Thoracic aorta (tissue), 2 donors: ENCODE results near the gene ANAPC5. TPM values are rescaled to one million over a fixed set of nuclear protein-coding genes. Genes with fewer than 3 reads are reported as not detected.
"Not testable (repeated sequence)": the region's sequence is repeated elsewhere in the genome, so short reads cannot be mapped to it uniquely, and the experiment has no call there.

Experiments
- ATAC-seq: fragments of 150-250 bp; one replicate; pipeline ENCODE4 v1.8.0; 2017; ENCODE audit warnings: low read depth; ENCODE audit not compliant: insufficient number of reproducible peaks, low FRiP score
- DNase-seq: peaks from one replicate; pipeline ENCODE4 v3.0.0-alpha.2; 2020; ENCODE audit warnings: low spot score
- H3K27ac ChIP-seq, 2 donors: fragments of 200-600 bp; sonication (generic); 1 replicate in 1 of 2; 2 replicates in 1 of 2; pipeline ENCODE4 v1.5.1; 2016; ENCODE audit warnings: mild to moderate bottlenecking in 2 of 2, moderate library complexity in 2 of 2
- H3K27me3 ChIP-seq: fragments of 200-600 bp; sonication (generic); replicated peaks from 2 replicates; pipeline ENCODE4 v1.6.0; 2016; ENCODE audit warnings: mild to moderate bottlenecking; ENCODE audit not compliant: insufficient read depth
- H3K36me3 ChIP-seq: fragments of 200-600 bp; sonication (generic); one replicate; pipeline ENCODE4 v1.5.1; 2016
- H3K4me1 ChIP-seq, 2 donors: fragments of 200-600 bp; sonication (generic); 1 replicate in 1 of 2; 2 replicates in 1 of 2; pipeline versions ENCODE4 v1.5.1 to v1.6.0; 2016; ENCODE audit warnings: low read depth in 2 of 2, mild to moderate bottlenecking in 1 of 2; ENCODE audit not compliant: control insufficient read depth in 1 of 2
- H3K4me3 ChIP-seq: fragments of 200-600 bp; sonication (generic); 2 replicates; pipeline ENCODE4 v1.5.1; 2016; ENCODE audit warnings: mild to moderate bottlenecking
- H3K9me3 ChIP-seq: fragments of 200-600 bp; sonication (generic); 2 replicates; pipeline ENCODE4 v1.5.1; 2016
- CTCF ChIP-seq: fragments of 200-600 bp; sonication (generic); IDR thresholded peaks from one replicate; pipeline ENCODE4 v1.5.1; 2019; ENCODE audit warnings: antibody characterized with exemption
- total RNA-seq, 2 donors: library from RNA; depleted of rRNA; stranded (reverse); fragments of >200 nt; gene quantifications; one replicate each; pipeline versions ENCODE4 v1.1.0 to v1.2.3, GENCODE V29; 2016

ANAPC5 gene
- total RNA-seq, 2 donors from 2014 or later: 113 to 174 TPM

DNA sequence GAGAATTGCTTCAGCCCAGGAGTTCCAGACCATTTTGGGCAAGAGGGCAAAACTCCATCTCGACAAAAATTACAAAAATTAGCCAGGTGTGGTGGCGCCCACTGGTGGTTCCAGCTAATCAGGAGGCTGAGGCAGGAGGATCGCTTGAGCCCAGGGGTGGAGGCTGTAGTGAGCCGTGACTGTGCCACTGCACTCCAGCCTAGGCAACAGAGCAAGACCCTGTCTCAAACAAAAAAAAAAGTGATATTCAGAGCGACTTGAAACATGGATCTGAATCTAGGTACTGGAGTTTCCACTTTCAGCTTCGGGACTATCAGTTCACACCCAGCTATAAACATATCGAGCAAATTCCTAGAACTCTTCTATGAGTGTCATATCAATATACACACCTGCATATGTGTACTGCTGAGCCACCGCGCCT lies 31.4 kb upstream of the ANAPC5 start:
- DNase-seq: no peak
- H3K36me3 ChIP-seq: no peaks in the 10 kb centered on the region
- H3K4me1 ChIP-seq: no peaks in the 10 kb centered on the region
- no peak overlapping the region for H3K4me3 ChIP-seq
- H3K27me3 ChIP-seq: no peaks in the 10 kb centered on the region
- no peaks in the 10 kb centered on the region for H3K9me3 ChIP-seq
- H3K27ac ChIP-seq: no peak overlapping the region
- ATAC-seq: no peak
- no peak for TF ChIP-seq CTCF

DNA sequence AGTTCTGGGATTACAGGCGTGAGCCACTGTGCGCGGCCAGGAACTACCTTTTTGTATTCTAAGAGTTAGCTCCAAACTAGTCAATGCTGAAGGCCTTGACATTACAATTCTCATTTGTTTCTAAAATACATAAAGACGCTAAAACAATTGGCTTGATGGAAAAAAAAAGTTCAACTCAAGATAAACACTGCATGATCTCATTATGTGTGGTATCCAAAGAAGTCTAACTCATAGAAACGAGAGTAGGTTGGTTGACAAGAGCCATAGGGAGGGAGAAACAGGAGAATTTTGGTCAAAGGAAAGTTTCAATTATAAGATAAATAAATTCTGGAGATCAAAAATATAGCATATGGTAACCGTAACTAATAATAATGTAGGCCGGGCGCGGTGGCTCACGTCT lies 27.7 kb upstream of the ANAPC5 start:
- Histone ChIP-seq H3K36me3 (no peaks in the 10 kb centered on the region), H3K4me3 (no peak overlapping the region), H3K9me3 (no peaks in the 10 kb centered on the region), H3K27me3 (no peaks in the 10 kb centered on the region), H3K27ac (no peak overlapping the region), H3K4me1 (no peaks in the 10 kb centered on the region)
- no peak for ATAC-seq
- DNase-seq: no peak
- TF ChIP-seq CTCF: no peak

DNA sequence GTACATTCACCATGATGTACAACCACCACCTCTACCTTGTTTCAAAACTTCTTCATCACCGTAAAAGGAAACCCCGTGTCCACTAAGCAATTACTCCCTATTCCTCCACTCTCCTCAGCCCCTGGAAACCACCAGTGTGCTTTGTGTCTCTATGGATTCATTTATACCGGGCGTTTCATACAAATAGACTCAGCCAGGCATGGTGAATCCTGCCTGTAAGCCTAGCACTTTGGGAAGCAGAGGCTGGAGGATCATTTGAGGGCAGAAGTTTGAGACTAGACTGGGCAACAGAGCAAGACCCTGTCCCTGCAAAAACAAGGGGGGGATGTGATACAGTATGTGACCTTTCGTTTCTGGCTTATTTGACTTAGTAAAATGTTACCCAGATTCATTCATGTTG lies 26.5 kb upstream of the ANAPC5 start:
- no peak for TF ChIP-seq CTCF

GRCh38 chr12:121376754-121377697 lies 24.8 kb upstream of the ANAPC5 start:
- no peaks in the 10 kb centered on the region for H3K27me3 ChIP-seq
- TF ChIP-seq CTCF: no peak
- H3K4me3 ChIP-seq: no peak overlapping the region
- DNase-seq (no peak), ATAC-seq (no peak)
- no peaks in the 10 kb centered on the region for H3K36me3 ChIP-seq
- no peaks in the 10 kb centered on the region for H3K4me1 ChIP-seq
- no peaks in the 10 kb centered on the region for H3K9me3 ChIP-seq
- H3K27ac ChIP-seq: no peak overlapping the region

More for the DNA sequence above, 26.5 kb upstream of the ANAPC5 start:
- ATAC-seq (no peak), DNase-seq (no peak)
- Histone ChIP-seq H3K4me3 (no peak overlapping the region), H3K9me3 (no peaks in the 10 kb centered on the region), H3K27ac (no peak overlapping the region), H3K27me3 (no peaks in the 10 kb centered on the region), H3K36me3 (no peaks in the 10 kb centered on the region), H3K4me1 (no peaks in the 10 kb centered on the region)

GRCh38 chr12:121374945-121375584 lies 22.9 kb upstream of the ANAPC5 start:
- H3K4me3 ChIP-seq, ATAC-seq, H3K4me1 ChIP-seq, H3K27me3 ChIP-seq, DNase-seq, H3K27ac ChIP-seq, H3K36me3 ChIP-seq, H3K9me3 ChIP-seq: not testable (repeated sequence)

- ATAC-seq, H3K4me3 ChIP-seq, H3K36me3 ChIP-seq, H3K27ac ChIP-seq, H3K4me1 ChIP-seq, DNase-seq, H3K27me3 ChIP-seq, H3K9me3 ChIP-seq: not testable (repeated sequence)
Observed at GRCh38 chr12:121374336-121374735, 22.1 kb upstream of the ANAPC5 start.
